OCI-LY3 (cell line): ENCODE data around the gene SLC2A4.

Experiments used
- EZH2phosphoT487 ChIP-seq: fragments of 200-600 bp; shearing (Covaris generic); IDR thresholded peaks from 2 replicates; pipeline ENCODE4 v1.6.1; 2018; ENCODE audit warnings: antibody characterized with exemption, mixed run types, low read depth
- TF ChIP-seq, protein P1 (sequence below): fragments of 200-600, 300-600 bp; sonication (generic); IDR thresholded peaks from 2 replicates; pipeline ENCODE4 v1.5.1; 2014; ENCODE audit warnings: antibody characterized with exemption, low read length, low read depth

DNA sequence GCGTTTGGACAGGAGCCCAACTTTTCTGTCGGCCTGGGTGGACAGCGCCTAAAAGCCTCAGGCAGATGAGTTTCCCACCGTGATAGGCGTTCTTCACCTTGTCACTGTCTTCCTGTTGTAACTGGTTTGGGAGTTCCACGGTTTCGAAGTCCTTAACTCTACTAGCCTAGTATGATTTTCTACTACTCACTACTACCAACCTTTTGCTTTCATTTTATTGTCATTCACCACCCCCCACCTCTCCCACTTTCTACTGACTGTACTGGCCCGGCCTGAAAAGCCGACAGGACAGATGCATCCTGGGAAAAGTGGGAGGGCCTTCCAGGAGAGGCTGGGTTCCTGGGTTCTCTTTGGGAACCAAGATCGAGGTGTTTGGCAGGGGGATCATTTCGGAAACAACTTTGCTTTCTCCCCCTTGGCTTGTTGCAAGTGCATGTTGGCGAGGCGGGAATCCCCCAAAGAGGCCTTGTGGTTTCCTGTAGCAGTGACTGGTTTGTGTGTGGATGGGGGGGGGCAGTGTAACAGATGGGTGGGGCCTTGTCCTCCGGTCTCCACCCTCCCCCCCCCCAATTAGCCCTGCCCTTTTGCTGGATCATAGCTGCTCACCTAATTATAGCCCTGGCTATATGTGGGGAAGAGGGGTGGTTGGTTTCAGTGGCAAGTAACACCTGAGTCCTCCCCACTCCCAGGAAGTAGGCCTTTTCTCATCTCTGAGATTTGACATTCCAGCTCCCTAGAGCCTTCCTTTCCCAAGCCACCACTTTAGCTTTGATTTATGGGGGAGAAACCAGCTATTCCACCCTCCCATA, 27.3 kb downstream of the SLC2A4 start:
- TF ChIP-seq, protein P1, sequence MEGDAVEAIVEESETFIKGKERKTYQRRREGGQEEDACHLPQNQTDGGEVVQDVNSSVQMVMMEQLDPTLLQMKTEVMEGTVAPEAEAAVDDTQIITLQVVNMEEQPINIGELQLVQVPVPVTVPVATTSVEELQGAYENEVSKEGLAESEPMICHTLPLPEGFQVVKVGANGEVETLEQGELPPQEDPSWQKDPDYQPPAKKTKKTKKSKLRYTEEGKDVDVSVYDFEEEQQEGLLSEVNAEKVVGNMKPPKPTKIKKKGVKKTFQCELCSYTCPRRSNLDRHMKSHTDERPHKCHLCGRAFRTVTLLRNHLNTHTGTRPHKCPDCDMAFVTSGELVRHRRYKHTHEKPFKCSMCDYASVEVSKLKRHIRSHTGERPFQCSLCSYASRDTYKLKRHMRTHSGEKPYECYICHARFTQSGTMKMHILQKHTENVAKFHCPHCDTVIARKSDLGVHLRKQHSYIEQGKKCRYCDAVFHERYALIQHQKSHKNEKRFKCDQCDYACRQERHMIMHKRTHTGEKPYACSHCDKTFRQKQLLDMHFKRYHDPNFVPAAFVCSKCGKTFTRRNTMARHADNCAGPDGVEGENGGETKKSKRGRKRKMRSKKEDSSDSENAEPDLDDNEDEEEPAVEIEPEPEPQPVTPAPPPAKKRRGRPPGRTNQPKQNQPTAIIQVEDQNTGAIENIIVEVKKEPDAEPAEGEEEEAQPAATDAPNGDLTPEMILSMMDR: no peak
- TF ChIP-seq EZH2phosphoT487: no peak
